ENCODE data around the gene VTI1A. TPM values are rescaled to one million over a fixed set of nuclear protein-coding genes. Genes with fewer than 3 reads are reported as not detected.

VTI1A gene
- total RNA-seq, 1 experiment from 2014 or later = 27.0 TPM

DNA sequence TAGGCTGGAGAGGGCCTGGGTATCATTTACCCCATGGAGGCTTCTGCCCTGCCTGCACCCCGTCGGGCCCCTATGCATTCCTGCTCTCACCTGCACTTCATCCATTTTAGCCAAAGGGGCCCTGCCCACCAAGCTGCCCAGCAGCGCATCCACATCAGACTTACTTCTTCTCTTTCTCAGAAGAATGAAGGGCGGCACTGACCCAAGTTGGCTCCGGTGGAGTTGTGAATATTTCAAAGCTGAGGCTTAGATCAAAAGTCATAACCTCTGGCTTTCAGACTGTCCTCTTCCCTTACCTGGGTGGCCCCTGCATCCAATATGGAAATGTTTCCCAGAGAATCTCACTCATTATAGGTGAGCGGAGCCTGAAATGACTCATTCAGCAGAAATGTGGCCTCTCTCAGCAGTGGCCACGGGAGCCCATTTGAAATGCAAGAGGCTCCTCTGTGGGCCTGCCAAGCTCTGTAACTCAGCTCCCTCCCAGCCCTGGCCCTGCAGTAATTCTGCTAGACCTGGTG, 385.4 kb downstream of the VTI1A start:
- DNase-seq (ENCODE audit: low spot score) = peak; percentile 15

DNA sequence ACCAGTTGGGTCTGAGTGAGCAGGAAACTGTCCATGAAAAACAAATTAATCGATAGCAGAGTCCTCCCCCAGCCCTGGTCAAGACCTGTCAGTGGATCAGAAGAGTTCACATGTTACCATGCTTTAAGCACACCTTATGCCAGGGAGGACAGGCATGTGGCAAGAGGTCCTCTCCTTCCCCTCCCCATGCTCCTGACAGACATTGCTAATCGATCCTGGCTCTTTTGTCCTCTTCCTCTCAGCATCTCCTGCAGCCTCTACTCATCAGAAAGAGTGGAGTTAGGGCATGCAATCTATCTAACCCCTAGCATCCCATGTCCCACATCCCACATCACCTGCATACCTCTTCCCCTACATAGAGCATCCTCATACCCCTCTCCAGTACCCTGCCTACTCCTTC, 385.9 kb downstream of the VTI1A start:
- DNase-seq (ENCODE audit: low spot score) = no peak

DNA sequence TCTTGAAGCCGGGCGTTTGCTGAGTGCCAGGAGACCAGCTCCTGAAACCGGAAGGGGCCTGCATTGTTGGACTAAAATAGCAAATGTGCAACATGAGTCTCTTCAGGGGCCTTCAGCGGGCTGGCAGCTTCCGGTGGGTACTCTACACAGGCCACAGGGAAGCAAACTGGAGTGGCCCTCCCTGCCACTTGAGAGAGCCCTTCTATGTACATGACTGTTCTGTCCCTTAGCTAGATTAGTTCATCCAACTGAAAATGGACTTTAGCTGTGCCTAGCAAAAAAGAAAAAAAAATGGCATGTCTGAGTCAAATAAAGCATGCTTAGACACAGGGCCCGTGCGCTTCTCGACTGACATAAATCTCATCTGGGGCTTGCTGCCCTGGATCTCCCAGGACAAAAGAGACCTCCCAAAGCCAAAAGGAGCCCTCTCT, 387.8 kb downstream of the VTI1A start:
- DNase-seq (ENCODE audit: low spot score) = no peak

DNA sequence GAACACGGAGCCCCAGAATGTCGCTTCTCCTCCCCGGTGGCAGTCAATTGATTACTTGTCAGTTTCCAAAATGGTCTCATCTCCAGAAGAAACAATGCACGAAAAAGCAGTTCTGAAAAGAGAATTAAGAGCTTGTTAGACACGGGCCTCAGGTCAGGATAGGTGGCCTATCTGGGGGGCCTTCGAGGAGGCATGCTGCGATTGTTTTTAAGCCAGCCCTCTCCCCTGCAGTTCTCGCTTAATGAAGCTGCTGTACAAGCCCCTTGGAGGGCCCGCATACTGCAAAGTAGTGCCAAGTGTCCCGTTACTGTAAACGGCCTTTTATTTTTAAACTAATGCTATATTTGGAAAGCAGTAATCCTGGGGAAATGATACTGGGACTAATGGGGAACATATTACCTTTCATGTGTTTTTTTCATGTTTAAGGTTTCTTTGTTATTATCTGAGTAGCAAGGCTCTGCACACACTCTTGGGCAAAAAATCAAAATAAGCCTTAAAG, 388.3 kb downstream of the VTI1A start:
- no peak for DNase-seq (ENCODE audit: low spot score)

DNA sequence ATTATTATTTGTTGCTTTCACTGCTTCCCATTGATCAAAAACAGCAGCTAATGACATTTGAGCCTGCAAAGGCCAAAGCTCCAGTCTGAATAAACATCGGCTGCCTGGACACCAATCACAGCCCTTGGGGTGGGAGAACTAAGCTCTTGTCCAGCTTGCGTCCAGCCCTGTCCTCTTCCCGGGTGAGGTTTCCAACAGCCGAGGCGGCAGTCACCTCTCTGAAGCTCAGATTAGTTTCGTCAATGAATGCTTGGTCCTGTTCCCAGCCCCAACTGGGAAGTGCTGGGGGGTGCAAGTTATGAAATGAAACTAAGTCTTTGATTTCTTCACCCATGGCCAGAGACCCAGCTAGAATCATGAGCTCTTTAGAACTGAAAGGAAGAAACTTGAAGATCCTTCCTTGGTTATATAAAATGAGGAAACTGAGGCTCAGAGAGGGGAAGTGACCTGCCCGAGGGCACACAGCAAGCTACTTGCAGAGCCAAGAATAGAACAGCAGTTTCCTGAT, 389.0 kb downstream of the VTI1A start:
- DNase-seq (ENCODE audit: low spot score) = no peak

DNA sequence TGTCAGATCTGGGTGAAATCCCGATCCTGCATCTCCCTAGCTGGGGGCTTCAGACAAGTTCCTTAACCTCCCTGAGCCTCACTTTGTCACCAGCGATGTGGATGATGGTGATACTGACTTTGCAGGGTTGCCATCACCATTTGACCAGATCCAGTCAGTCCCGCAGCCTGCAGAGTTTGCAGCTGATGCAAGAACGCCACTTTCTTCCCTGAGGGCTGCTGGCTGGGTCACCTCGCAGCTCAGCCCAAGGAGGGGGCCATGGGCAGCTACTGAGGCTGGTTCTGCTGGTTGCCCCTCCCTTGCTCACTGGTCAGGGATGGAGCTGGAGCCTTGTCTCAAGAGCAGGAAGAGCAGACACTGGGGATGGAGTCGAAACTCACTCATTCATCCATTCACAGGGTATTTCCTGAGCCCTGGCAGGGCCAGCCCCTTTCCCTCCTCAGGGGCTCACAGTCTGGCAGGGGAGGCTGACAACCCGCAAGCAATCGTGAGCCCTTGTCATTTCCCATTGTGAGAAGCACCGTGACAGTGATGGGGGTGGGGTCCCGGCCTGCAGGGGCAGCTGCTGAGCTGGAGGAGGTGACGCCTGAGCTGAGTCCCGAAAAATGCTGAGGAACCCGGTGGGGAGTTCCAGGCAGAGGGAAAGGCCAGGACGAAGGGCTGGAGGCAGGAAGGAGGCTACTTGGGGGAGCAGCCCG, 391.9 kb downstream of the VTI1A start:
- DNase-seq (ENCODE audit: low spot score) = no peak

DNA sequence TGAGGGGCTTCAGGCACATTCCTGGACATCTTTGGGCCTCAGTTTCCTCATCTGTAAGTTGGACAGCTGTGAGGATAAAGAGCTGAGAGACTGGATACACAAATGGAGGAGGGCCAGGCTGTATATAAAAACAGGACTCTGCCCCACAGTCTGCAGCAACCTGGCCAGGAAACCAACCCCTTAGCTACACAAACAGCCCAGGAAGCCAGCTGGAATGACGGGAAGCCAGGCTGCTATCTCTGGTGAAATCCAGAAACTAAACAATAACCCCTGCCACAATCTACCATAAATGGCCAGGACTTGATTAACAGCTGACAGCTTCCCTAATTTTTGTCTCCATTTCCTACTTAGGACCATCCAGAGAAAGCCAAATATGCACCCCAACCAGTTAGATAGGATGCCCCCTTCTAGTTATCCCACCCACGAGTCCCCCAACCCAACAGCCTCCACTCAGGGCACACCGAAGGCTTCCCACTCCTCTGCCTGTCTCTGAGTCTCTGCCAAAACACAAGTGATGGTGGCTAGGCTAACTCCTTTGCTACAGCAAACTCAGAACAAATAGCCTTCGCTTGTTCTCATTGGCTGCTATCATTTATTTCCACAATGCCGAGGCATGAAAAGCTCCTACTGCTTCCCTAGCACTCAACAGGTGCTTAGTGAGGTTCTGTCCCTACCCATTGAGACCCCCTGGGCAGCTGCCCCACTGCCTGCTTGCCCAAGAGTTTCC, 393.1 kb downstream of the VTI1A start:
- no peak for DNase-seq (ENCODE audit: low spot score)

DNA sequence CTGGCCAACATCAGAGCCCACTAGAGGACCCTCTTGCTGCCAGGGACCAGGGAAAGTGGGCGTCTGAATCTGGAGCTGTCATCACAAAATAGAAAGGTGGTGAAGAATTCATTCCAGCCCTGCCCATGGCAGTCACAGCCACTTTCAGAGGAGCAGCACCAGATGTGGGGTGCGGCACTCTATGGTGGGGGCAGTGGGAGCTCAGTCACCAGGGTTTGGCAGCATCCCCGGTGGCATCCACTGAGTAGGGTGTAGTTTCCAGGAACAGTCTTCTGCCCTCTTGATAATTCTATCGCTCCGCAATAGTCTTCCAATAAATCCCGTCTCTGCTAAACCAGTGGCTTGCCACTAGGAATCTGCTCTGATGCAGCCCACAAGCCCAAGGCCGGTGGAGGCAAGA, 394.5 kb downstream of the VTI1A start:
- DNase-seq (ENCODE audit: low spot score) = no peak

DNA sequence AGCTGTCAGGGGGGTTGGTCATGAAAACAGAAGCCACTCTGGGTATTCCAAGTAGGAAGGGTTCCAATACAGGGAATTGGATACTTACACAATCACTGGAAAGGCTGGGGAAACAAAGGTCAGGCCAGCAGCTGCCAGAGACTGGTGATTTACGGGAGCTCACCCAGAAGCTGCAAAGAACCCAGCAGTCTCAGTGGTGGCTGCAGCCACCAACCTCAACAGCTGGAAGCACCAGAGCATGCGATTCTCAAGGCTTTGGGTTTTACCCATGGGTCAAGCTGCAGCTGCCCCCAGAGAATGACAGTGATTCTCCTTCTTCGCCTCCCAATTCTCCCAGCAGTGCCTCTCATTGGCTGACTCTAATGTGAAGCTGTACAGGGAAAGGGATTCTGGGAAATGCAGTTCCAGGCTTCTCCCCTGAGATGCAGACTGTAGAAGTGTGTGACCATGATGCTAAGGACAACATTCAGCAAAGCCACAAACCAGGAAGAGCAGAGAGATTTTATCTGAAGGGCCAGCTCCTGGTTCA, 395.9 kb downstream of the VTI1A start:
- peak; percentile 15 for DNase-seq (ENCODE audit: low spot score)

DNA sequence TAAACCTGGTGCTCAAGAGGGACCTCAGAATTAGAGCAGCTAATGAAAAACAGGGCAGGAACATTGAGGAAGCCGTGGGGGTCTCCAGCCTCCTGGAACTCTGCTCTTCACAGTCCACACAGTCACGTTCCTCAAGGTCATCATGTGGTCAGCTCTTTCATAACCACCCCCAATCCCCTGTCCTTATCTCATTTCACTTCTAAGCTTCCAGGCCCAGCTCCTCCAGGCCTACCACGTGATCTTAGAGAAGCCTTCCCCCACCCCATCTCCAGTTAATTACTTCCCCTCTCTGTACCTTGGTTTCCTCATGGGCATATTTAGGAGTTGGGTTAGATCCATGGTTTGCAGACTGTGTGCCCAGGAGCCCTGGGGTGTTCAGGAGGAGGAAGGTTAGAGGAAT, 396.6 kb downstream of the VTI1A start:
- no peak for DNase-seq (ENCODE audit: low spot score)

DNA sequence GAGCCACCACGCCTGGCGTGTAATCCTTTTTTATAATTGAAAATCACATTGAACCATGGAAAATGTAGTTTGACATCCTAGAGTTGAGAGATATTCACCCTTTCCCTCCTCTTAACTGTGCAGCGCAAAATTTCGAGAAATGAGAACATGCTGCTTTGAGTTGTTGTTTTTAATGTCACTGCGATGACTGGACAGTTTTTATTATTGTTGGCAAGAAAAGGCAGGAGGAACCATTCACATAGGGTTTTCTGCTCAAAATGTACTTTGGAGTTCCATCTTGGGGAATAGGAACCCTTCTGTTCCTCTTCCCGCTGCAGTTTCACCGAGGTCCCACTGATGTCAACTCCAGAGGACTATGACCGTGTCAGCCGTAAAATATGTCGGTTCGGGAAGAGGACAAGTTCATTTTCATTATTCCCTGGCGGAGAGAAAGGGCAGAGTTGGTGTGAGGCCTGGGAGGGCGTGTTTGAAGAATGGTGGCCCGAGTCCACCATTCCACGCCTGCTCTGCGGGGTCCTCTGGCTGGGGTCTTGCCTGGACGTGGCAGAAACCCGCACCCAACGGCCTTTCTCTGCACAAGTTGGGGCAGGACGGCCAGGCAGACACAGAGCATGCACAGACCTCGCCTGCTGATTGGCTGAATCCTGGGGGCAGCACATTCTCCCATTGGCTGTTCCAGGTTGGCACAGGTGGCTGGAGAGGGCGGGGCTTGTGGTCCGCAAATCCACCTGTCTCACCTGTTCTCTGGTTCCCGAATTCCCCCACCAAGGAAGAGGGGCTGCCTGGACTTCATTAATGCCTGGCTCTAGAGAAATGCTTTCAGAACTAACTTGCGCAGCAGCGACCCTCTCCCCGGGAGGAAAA, 397.9 kb downstream of the VTI1A start:
- no peak for DNase-seq (ENCODE audit: low spot score)

DNA sequence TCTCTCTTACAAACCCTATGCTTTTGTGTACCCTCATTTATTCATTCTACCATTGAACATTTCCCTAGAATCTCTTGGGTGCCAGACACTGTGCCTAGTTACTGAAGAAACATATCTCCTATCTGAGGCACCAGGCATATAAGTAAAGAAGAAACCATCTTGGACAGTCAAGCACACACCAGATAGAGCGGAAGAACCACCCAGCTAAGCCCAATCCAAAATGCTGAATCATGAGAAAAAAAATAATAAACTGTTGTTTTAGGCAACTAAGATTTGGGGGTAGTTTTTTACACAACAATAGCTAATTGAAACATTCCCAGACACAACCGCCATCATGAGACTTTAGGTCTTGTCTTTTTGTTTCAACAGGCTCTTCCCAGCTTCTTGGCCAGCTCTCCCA, 400.8 kb downstream of the VTI1A start:
- no peak for DNase-seq (ENCODE audit: low spot score)

DNA sequence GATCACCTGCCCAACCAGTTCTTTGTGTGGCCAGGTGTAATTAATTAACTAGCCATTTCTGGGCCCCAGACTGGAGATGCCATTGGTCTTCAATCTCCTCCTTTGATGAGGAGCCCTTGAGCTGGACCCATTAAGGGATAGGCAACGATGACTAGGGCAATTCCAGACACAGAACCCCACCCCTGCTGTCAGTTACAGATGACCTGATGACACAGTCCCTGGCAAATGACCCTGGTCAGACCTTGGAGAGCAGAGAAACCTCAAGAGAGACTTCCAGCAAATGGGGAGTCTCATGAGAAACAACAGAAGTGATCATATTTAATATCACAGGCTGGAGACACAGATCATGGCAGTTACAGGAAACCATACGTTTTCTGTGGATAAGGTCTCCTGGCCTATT, 401.2 kb downstream of the VTI1A start:
- no peak for DNase-seq (ENCODE audit: low spot score)

DNA sequence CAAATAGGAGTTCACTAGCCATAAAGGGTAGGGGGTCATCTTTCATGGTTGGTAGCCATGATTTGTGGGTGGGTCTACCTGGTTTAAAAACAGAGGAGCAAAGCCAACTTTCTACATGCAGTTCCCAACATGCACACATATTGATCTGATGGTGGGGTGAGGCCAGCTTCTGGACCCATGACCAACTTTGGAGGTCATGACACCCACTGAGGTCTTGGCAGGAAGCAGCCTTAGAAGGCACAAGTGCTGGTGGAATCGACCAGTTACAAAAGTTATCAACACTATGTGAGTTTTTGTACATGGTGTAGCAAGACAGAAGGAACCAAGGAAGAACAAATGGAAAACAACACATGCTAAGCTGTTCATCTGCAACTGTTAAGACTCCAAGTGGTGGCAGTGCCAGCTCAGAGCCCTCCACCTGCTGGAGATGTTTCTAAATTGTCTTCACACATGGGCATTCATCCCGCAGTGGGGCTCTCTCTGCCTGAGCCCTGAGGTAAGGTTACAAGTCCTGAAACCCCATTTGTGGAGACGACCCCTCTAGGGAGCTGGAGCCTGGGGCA, 401.9 kb downstream of the VTI1A start:
- no peak for DNase-seq (ENCODE audit: low spot score)

DNA sequence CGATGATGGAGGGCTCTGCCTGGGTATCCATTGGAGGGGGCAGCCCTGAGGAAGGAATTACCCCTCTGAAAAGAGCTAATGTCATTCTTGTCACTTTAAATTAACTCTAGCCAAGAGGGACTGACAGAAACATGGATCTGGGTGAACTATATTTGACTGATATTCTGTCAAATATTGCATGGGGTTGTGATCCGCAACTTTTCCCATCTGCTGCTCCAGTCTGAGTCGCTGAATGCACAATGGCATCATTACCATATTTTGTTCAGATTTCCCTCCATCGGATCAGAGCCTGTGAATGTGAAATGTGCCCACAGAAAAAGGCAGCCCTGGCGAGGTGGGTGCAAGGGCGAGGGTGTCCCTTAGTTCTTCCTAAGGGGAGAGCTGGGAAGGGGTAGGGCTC, 402.5 kb downstream of the VTI1A start:
- no peak for DNase-seq (ENCODE audit: low spot score)

DNA sequence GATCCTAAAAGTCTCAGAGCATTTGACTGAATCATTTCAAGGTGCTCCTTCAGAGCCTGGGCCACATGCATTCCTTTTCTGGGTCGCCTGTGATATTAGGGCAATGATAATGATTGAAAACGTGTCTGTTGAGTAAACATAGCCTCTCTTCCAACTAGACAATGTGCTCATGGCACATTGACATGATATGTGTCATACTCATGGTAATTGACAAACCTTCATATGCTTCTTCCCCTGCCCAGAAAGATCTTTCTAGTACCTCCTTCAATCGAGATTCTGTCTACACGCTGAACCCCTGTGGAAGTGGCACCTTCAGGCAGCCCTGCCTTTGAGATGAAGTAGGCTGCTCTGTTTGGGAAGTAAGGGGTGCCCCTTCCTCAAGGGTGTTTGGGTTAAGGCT, 404.2 kb downstream of the VTI1A start:
- no peak for DNase-seq (ENCODE audit: low spot score)

DNA sequence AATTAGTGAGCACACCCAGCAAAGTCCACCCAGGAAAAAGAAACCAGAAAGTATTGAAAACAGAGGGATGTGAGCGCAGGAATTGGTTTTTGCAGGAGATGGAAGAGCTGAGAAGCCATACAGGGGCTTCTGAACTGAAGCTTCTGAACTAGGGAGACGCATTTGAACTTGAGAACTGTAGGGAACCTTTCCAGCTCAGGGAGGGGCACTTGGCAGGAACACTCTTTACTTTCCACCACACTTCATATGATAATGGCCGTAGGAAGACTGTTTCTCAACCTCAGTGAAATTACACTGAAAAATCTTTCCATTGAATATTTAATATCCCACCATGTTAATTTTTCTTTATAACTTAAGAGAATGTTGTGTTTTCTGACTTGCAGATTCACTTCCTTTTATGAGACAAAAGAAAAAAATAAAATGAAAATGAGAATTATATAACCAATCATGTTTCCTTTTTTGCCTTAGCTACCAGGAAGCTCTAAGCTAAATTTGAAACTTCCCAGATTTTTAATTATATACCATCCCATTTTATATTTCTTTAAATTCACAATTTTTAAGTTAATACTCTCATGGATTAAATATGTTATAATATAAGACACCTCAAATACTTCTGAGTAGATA, 404.7 kb downstream of the VTI1A start:
- DNase-seq (ENCODE audit: low spot score) = no peak

DNA sequence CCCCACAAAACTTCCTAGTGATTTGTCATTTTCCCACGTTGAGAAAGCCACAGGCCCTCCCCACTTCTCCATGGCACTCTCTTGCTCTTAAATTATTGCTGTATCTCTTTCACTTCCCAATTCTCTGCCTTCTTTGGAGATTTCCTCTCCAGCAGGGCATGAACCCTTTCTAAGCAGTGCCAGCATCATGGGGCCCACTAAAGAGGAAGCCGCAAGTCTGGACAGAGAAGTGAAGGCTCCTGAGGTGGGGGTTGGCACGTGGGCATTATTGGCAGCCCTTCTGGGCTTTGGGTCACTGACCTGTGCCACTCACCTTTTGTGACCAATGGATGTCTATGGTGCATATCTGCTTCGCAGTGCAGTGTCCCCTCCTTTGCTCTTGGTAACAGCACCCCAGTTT, 405.3 kb downstream of the VTI1A start:
- DNase-seq (ENCODE audit: low spot score) = no peak

DNA sequence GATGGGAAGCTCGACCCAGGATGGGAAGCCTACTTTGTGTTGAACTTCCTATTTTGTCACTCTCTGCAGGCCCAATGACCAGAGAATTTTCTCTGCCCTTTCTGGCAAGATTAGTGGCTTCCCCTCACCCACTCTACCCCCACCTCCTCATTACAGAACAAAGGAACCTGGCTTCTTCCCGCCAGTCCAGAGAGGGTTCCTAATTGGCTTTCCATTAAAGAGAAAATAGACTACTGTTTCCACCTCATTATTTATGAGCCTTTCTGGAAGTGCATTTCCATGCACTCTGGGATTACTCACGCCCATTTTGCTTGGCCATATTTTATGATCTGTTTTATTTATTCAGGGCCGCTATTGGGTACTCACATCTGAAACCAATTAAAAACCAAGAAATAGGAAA, 408.1 kb downstream of the VTI1A start:
- DNase-seq (ENCODE audit: low spot score) = no peak

DNA sequence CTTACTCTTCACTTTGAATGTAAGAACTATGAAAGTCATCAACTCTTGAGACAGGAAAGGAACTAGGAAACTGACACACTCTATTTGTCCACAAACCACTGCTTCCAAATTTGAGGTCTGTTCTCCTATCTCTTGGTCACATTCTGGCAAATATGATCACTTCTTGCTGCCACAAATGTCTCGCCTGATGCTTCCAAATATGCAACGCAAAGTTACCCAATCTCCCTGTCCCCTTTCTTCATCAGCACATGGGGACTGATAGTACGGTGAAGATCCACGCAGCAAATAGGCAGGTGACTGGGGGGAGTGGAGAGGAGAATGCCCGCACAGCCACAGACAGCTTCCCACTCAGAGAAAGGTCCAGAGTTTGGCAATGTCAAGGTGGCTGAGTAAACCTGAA, 410.5 kb downstream of the VTI1A start:
- no peak for DNase-seq (ENCODE audit: low spot score)

Data from H4 (cell line).